ENCODE data around the gene GALNS.

GALNS gene

DNA sequence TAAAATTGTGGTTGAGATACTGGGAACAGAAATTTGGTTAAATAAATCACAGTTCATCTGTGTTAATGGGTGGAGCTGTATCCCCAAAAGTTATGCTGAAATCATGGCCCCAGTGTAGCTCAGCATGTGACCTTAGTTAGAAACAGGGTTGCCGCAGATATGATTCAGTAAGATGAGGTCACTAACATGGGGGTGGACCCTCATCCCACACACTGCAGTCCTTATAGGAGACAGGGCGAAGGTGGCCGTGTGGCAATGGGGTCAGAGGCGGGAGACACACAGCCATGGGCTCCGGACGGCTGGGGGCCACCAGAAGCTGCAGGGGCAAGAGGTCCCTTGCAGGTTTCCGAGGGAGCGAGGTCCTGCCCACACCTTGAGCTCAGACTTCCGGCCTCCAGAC is 10.7 kb downstream of the GALNS start:
- TF ChIP-seq CTCF (IDR thresholded peaks at IDR 0.05; ENCODE audit: low read length) (no peak), EZH2 (IDR thresholded peaks at IDR 0.05; ENCODE audit: borderline replicate concordance, low read length) (no peak)
- H3K36me3 ChIP-seq (ENCODE audit: insufficient read depth, low read length), result no peaks in the 10 kb centered on the region; the same call in 1 of the 2 replicates

GRCh38 chr16:88844419-88845036 is 12.2 kb downstream of the GALNS start:
- no peaks in the 10 kb centered on the region for H3K9me3 ChIP-seq (ENCODE audit: low read length)
- H3K27me3 ChIP-seq (ENCODE audit: insufficient read depth, low read length), result no peaks in the 10 kb centered on the region
- no peak overlapping the region for H3K4me3 ChIP-seq (ENCODE audit: low read depth, low read length, poor library complexity, severe bottlenecking)
- no peak overlapping the region for H3K9ac ChIP-seq (ENCODE audit: low read length)
- H3K4me1 ChIP-seq (ENCODE audit: insufficient read depth, low read length, severe bottlenecking), result no peaks in the 10 kb centered on the region
- H3K4me2 ChIP-seq (ENCODE audit: low read length), result no peak overlapping the region
- no peak overlapping the region for H2AFZ ChIP-seq (ENCODE audit: low read length)
- no peaks in the 10 kb centered on the region for H3K36me3 ChIP-seq (ENCODE audit: insufficient read depth, low read length)
- no peaks in the 10 kb centered on the region for H4K20me1 ChIP-seq (ENCODE audit: insufficient read depth, low read length)
- no peak overlapping the region for H3K27ac ChIP-seq (ENCODE audit: low read depth, low read length, poor library complexity, severe bottlenecking)
- no peaks in the 10 kb centered on the region for H3F3A ChIP-seq (ENCODE audit: insufficient read depth, low read length)
- TF ChIP-seq CTCF (IDR thresholded peaks at IDR 0.05; ENCODE audit: low read length) (no peak; the same call in 1 of the 2 replicates), EZH2 (IDR thresholded peaks at IDR 0.05; ENCODE audit: borderline replicate concordance, low read length) (no peak)
- no peaks in the 10 kb centered on the region for H3K9me2 ChIP-seq (ENCODE audit: low read depth, low read length)
- no peaks in the 10 kb centered on the region for H3K79me2 ChIP-seq (ENCODE audit: insufficient read depth, low read length)

More for the DNA sequence above, 10.7 kb downstream of the GALNS start:
- H3K4me2 ChIP-seq (ENCODE audit: low read length), result no peak overlapping the region
- H3F3A ChIP-seq (ENCODE audit: insufficient read depth, low read length), result no peaks in the 10 kb centered on the region
- no peak overlapping the region for H2AFZ ChIP-seq (ENCODE audit: low read length)
- no peaks in the 10 kb centered on the region for H3K9me3 ChIP-seq (ENCODE audit: low read length)
- no peaks in the 10 kb centered on the region for H3K79me2 ChIP-seq (ENCODE audit: insufficient read depth, low read length)
- no peak overlapping the region for H3K27ac ChIP-seq (ENCODE audit: low read depth, low read length, poor library complexity, severe bottlenecking)
- H3K9ac ChIP-seq (ENCODE audit: low read length), result no peak overlapping the region
- no peaks in the 10 kb centered on the region for H3K4me1 ChIP-seq (ENCODE audit: insufficient read depth, low read length, severe bottlenecking)
- no peaks in the 10 kb centered on the region for H3K27me3 ChIP-seq (ENCODE audit: insufficient read depth, low read length)
- no peak overlapping the region for H3K4me3 ChIP-seq (ENCODE audit: low read depth, low read length, poor library complexity, severe bottlenecking)
- H3K9me2 ChIP-seq (ENCODE audit: low read depth, low read length), result no peaks in the 10 kb centered on the region
- H4K20me1 ChIP-seq (ENCODE audit: insufficient read depth, low read length), result no peaks in the 10 kb centered on the region

DNA sequence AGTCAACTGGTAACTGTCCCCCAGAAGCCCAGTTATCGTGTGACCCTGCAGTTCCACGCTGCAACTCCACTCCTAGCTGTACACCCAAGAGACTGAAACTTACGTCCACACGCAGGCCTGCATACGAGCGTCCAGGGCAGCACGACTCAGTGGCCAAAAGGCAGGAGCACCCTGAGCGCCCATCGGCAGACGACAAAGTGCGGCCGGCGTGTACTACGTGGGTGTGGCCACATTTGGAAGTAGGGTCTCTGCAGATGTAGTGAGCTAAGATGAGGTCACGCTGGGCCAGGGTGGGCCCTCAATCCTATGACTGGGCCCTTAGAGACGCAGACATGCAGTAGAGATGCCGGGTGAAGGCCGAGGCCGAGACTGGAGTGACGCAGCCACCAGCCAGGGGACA is 13.5 kb downstream of the GALNS start:
- no peak overlapping the region for H2AFZ ChIP-seq (ENCODE audit: low read length)
- H3K27me3 ChIP-seq (ENCODE audit: insufficient read depth, low read length), result no peaks in the 10 kb centered on the region
- no peak overlapping the region for H3K4me3 ChIP-seq (ENCODE audit: low read depth, low read length, poor library complexity, severe bottlenecking)
- H3K9me2 ChIP-seq (ENCODE audit: low read depth, low read length), result no peaks in the 10 kb centered on the region
- H3K27ac ChIP-seq (ENCODE audit: low read depth, low read length, poor library complexity, severe bottlenecking), result no peak overlapping the region
- H3K4me2 ChIP-seq (ENCODE audit: low read length), result no peak overlapping the region
- H3K9ac ChIP-seq (ENCODE audit: low read length), result no peak overlapping the region
- no peaks in the 10 kb centered on the region for H4K20me1 ChIP-seq (ENCODE audit: insufficient read depth, low read length)
- no peaks in the 10 kb centered on the region for H3K36me3 ChIP-seq (ENCODE audit: insufficient read depth, low read length)
- H3K9me3 ChIP-seq (ENCODE audit: low read length), result no peaks in the 10 kb centered on the region
- no peaks in the 10 kb centered on the region for H3F3A ChIP-seq (ENCODE audit: insufficient read depth, low read length)
- no peak for TF ChIP-seq EZH2 (IDR thresholded peaks at IDR 0.05; ENCODE audit: borderline replicate concordance, low read length)
- no peak for TF ChIP-seq CTCF (IDR thresholded peaks at IDR 0.05; ENCODE audit: low read length)
- H3K4me1 ChIP-seq (ENCODE audit: insufficient read depth, low read length, severe bottlenecking), result no peaks in the 10 kb centered on the region
- H3K79me2 ChIP-seq (ENCODE audit: insufficient read depth, low read length), result no peaks in the 10 kb centered on the region

Data from OCI-LY1 (cell line).